GM21423 (cell line): Measurements from ENCODE around the gene ALCAM.
"Not testable (repeated sequence)": the region's sequence is repeated elsewhere in the genome, so short reads cannot be mapped to it uniquely, and the experiment has no call there.

Experiments used
- ATAC-seq: cut with Tn5 transposase; IDR thresholded peaks from one replicate; pipeline ENCODE4 v1.9.1; 2021; ENCODE audit warnings: mild to moderate bottlenecking, moderate library complexity; ENCODE audit not compliant: unreplicated experiment

The ALCAM gene

DNA sequence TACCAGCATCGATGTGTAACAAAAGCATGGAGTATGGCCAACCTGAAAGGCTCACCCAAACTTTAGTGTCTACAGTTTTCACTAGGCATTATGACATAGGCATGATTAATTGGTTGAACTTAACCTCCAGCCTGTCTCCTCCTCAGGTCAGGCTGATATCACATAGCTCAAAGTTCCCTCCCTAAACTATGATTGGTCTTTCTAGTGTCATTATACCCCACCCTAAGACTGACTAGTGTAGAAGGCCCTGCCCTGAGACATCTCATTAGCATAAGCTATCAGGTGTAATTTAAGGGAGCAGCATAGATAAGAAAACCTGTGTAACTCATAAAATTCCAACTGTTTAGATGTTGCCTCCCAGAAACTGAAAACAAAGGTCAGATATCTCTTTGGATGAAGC is 195.2 kb downstream of the ALCAM start:
- ATAC-seq: no peak

DNA sequence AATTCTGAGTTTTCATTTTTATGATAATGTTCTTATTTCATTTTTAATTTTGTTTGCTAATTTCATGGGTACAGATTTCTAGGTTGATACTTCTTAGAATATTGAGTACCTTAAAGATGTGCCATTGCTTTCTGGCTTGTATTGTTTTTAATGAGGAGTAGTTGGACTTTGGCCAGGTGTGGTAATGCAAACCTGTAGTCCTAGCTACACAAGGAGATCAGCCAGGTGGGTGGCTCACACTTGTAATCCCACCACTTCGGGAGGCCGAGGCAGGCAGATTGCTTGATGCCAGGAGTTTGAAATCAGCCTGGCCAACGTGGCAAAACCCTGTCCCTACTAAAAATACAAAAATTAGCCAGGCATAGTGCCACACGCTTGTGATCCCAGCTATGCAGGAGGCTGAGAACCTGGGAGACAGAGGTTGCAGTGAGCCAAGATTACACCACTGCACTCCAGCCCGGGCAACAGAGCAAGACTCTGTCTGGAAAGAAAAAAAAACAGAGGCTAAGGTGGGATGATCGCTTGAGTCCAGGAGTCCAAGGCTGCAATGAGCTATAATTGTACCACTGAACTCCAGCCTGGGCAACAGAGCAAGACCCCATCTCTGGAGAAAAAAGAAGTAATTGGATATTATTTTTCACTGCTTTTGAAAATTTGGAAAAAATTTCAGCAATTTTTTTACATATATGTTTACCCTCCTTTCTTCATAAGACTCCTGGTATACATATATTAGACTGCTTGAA is 198.0 kb downstream of the ALCAM start:
- no peak for ATAC-seq

DNA sequence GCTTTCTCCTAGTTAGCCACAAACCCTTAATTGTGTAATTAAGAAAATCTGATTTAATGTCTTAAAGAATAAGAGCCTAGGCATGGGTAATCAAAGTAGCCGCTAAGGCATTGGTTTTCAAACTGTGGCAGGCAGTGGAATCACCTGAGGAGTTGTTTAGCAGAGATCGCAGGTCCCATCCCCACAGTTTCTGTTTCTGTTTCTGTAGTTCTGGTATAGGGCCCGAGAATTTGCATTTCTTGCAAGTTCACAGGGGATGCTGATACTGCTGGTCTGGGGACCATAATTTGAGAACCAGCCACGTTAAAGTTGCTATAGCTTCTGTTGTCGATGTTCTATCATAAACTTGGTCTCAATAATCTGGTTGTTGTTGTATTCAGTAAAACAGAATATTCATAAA is 204.3 kb downstream of the ALCAM start:
- no peak for ATAC-seq

DNA sequence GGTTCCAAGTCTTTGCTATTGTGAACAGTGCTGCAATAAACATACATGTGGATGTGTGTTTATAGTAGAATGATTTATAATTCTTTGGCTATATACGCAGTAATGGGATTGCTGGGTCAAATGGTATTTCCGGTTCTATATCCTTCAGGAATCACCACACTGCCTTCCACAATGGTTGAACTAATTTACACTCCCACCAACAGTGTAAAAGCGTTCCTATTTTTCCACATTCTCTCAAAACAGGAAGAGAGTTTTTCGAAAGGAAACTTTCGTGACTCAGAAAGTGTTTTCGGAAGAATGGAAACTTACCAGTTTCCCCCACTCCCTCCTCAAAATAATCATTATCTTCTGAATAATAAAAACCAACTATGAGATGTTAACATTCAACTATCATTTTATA is 205.8 kb downstream of the ALCAM start:
- ATAC-seq: no peak

DNA sequence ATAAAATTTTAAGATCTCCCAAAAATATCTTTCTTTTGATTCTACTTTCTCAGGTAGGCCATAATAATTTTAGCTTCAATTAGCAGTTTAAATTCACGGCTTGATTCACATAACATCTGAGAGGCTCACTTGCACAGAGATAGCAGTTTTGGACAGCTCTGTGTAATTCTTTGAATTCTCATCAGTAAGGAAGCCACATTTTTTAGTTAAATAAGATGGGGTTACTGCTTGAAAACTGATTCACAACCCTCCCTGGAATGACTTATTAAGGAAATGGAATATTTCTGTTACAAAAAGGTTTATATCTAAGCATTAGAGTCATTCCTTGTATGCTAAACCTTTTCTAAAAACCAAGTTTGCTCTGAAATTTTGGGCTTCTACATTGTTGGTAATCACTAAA is 212.7 kb downstream of the ALCAM start:
- no peak for ATAC-seq

DNA sequence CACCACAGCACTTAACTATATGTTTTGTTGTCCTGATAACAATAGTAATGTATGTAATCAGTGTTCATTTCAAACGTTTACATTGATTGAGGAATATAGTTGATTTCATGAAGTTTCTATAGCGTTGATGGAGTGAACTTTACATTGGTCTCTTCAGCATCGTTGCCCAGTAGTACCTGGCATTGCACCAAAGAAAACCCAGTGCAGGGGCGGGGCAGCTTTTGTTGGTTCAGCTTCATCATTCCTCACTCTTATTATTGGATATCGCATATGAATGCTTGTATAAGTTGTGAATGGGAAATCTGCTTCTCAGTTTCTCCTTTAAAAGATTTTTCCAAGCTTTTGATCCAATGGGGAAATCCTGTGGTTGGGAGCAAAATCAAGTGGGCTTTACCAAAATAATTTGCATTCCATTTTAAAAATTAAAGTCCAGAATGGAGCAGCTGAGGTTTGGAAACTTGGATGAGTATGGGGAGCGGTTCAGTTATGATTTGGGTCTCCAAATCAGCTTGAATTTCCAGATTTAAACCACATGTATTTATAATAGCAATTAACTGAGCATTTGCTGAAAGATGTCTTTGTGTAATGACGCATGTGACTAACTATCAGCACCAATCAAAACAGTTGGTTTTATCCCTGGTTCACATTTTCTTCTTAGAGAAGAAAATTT is 213.7 kb downstream of the ALCAM start:
- ATAC-seq: no peak

DNA sequence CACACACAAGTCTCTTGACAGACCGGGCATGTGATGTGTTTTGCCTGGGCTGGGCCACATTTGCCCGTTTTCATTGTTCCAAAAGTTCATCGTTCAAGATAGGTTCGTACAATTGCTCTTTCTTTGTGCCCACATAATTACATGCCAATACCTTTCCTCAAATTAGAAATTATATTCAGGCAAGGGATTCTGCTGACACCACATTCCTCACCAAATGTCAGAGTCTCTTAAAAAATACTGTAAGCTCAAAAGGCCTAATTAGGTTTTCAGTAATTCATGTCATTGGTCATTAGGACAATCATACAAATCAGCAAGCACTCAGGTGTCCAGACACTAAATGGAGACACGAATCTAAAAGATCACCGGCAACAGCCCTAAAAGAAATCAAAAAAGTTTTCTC is 215.3 kb downstream of the ALCAM start:
- no peak for ATAC-seq

DNA sequence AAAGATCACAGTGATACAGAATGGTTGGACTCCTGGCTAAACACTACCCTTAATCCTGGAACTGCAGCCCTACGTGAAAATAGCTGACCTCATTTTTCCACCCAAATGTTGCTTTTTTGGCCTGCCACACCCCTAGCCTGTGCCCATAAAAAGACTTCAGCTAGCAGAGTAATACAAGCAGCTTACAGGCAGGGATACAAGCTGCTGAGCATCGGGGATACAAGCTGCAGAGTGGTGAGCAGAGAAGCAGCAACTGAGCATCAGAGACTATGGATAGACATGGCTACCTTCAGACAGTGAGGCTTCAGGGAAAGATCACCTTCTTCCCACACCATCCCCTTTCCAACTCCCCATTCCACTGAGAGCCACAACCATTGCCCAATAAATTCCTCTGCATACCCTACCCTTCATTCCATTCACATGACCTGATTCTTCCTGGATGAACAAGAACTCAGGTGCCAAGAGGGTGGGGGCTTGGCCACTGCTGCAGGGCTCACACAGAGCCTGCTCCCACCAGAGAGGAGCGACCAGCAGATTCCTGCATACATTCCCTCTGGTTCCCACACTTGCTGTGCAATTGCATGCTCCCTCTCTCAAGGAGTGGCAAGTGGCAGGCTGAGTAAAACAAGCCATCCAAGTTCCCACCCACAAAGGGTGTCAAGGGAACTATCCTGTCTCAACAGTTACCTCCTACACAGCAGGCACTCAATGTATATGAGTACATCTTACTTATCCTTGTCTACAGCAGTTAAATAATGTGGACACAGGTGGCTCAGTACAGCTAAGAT is 217.5 kb downstream of the ALCAM start:
- ATAC-seq: no peak

DNA sequence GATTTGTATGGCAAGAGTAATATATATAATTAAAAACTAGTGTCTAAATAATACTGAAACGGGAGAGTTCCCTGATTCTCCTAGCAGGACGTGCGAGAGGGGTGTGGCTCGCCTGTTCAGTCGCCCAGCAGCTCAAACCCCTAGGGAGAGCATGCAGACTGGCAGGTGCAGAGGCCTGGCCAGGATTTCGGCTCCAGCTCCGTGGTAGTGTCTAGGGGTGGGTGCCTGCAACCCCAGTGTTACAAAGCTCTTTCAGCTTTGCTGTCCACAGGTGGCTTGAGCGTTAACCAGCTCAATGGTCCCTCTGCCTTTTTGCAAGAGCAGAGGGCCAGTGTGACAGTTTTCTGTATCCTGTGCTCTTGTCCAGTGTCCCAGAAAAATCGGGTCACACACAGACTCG is 226.6 kb downstream of the ALCAM start:
- ATAC-seq: no peak

DNA sequence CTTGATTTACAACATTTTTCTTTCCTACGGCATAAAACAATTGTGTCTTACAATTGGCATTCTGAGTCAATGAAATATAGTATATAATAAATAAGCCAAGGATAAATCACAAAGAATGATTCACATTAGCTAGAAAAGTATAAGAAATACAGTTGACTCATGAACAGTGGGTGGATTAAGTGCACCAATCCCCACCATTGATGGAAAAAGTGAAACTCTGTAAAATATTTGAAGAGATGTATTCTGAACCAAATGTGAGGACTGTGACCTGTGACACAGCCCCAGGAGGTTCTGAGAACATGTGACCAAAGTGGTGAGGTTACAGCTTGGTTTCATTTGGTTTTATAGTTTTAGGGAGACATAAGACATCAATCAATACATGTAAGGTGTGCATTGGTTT is 227.5 kb downstream of the ALCAM start:
- no peak for ATAC-seq

DNA sequence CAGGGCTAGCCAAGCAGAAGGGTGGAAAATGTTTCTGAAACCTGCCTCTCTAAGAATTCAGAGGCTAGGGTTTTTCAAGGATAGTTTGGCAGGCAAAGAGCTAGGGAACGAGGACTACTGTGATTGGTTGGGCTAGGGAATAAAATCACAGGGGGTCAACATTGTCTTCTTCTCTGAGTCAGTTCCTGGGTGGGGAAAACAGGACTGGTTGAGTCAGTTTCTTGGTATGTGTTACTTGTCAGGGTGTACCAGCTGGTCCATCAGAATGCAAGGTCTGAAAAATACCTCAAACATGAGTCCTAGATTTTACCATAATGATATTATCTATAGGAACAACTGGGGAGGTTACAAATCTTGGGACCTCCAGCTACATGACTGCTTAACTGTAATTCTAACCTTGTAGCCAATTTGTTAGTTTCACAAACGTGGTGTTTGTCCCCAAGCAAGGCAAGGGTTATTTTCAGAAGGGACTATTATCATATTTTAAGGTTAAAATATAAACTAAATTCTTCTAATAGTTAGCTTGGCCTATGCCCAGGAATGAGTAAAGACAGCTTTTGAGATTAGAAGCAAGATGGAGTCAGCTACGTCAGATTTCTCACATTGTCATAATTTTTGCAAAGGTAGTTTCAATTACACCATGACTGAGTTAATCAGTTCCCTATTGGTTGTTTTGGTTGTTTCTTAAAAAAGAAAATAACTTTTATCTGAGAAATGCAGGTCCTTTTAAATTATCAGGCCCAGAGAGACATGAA is 231.5 kb downstream of the ALCAM start:
- ATAC-seq: no peak

DNA sequence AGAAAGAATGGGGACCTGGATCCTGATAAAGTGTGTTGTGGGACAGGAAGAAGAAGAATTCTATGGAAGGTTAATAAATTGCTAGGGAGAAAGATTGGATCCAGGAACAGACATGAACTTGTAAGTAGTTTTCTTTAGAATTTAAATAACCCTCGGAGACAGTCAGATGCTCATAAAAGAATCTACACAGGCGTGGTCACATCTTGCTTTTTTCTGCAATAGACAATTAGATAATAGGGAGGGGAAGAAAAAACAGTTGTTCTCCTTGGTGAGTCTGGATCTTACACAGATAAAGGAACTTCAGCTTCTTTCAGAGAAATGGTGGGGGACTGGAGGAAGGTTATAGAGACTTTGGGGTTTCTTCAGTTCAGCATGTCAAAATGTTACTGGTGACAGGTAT is 232.6 kb downstream of the ALCAM start:
- no peak for ATAC-seq

DNA sequence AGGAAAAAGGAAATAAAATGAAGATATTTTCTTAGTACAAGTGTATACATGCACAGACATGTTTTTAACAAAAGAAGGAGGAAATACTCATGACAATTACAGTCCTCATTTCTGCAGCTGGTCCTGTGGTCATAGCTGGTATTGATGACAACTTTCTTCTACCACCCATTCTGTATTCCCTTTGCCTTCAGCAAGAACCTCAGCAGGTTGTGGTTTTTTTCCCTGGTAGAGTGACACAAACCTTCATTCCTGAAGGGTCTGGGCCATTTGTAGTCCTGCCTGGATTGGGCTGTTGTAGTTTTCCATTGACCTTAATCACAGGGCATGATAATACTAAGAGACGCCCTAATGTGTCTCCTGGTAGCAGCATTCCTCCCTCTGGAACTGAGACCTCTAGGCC is 235.0 kb downstream of the ALCAM start:
- not testable (repeated sequence) for ATAC-seq

DNA sequence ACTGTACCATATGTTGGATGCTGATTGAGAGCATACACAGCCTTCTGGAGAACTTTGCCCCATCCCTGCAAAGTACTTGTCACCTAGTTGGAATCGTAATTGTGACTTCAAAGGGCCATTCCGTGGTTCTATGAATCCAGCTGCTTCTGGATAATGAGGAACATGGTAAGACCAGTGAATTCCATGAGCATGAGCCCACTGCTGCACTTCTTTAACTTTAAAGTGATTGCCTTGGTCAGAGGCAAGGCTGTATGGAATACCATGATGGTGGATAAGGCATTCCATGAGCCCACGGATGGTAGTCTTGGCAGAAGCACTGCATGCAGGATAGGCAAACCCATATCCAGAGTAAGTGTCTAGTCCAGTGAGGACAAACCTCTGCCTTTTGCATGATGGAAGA is 235.6 kb downstream of the ALCAM start:
- not testable (repeated sequence) for ATAC-seq

DNA sequence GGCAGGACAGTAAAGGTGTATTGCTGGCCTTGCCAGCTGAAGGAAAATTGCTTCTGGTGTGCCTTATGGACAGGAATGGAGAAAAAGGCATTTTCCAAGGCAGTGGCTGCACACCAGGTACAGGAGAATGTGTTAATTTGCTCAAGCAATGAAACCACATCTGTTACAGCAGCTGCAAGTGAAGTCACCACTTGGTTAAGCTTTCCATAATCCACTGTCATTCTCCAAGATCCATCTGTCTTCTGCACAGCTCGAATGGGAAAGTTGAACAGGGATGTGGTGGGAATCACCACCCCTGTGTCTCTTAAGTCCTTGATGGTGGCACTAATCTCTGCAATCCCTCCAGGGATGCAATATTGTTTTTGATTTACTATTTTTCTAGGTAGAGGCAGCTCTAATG is 236.8 kb downstream of the ALCAM start:
- not testable (repeated sequence) for ATAC-seq

DNA sequence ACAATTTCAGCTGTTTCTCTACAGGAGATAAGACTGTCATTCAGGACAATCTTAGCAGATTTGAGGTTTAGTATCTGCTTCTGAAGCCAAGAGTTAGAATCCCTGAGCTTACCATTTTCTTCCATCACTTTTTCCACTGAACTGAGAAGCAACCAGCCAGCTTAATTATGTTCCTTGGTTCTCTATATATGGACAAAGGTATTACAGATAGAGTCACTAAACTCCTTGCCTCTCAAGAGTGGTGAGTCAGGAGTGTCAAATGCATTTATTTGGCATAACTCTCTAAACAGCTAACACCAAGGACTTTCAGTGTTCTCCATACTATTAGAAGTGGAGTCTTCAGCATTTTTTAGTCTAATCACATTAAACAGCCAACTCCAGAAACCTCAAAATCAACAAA is 239.3 kb downstream of the ALCAM start:
- no peak for ATAC-seq

DNA sequence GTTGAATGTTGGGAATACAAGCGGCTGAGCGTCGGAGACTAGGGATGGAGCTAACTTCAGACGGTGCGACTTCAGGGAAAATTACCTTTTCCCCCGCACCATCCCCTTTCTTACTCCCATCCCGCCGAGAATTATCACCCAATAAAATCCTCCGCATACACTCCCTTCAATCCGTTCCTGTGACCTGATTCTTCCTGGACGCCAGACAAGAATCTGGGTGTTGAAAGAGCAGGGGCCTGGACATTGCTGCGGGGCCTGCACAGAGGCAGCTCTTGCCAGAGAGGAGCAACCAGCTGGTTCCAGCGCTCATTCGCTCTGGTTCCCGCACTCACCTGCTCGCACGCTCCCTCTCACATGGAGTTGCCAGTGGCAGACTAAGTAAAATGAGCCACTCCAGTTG is 241.9 kb downstream of the ALCAM start:
- ATAC-seq: no peak

DNA sequence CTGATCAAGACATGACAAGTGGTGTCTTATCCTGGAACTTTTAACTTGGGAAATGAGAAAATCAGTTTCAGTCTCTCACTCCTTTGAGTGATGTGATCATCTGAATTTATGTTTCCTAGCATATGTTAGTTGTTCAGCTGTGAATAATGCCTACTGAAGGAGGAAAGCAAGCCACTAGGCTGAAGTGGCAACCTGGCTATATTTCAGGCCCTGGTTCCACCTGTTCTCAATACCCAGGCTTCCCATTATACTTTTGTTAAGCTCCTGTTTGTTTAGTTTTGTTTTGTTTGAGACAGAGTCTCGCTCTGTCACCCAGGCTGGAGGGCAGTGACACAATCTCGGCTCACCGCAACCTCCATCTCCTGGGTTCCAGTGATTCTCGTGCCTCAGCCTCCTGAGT is 243.8 kb downstream of the ALCAM start:
- no peak for ATAC-seq

DNA sequence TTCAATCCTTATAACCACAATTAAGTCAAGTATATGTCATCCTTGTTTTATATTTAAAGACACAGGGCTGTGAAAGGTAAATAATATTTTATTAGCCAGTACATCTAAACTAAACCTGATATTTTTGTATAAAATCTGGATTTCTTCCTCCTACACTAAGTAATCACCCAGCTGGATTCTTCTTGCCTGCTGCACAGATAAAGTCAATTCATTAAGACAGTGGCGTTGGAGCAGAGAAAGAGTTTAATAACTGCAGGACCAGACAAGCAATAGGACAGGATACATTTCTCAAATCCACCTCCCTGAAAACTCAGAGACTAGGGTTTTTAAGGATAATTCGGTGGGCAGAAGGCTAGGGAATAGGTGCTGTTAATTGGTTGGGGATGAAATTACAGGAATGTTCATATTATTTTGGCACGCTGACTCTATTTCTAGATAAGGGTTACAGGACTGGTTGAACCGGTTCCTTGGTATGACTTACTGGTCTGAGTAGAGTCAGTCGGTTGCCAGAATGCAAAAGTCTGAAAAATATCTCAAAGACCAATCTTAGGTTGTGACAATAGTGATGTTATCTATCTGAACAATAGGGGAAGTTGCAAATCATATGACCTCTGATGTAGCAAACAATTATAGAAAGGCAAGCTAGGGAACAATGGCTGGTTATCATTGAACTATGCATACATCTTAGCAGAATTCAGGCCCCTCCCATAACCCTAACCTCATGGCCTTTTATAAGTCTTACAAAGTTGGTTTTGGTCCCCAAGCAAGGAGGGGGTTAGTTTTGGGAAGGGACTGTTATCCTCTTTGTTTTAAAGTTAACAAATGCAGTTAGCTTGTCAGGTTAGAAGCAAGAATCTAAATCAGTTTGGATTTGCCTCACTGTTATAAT is 244.8 kb downstream of the ALCAM start:
- no peak for ATAC-seq

DNA sequence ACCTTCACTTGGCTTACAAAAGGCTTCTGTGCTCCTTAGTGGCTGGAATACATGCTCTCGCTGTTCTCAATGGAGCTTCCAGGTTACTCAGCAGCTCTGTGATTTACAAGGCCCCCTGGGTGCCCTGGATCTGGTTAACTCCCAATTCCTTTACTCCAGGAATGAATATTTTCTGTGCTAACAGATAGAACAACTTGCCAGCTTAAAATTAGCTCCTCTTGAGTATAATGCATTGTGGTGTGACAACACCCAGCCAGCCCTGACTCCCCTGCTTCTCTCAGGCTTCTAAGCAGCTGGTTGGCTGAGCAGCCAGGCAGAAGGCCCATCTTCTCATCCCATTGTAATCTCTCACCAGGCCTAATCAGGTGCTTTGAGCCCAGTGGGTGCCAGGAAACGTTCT is 246.4 kb downstream of the ALCAM start:
- ATAC-seq: no peak
